ENCODE data around the gene VIPR1.

DNA sequence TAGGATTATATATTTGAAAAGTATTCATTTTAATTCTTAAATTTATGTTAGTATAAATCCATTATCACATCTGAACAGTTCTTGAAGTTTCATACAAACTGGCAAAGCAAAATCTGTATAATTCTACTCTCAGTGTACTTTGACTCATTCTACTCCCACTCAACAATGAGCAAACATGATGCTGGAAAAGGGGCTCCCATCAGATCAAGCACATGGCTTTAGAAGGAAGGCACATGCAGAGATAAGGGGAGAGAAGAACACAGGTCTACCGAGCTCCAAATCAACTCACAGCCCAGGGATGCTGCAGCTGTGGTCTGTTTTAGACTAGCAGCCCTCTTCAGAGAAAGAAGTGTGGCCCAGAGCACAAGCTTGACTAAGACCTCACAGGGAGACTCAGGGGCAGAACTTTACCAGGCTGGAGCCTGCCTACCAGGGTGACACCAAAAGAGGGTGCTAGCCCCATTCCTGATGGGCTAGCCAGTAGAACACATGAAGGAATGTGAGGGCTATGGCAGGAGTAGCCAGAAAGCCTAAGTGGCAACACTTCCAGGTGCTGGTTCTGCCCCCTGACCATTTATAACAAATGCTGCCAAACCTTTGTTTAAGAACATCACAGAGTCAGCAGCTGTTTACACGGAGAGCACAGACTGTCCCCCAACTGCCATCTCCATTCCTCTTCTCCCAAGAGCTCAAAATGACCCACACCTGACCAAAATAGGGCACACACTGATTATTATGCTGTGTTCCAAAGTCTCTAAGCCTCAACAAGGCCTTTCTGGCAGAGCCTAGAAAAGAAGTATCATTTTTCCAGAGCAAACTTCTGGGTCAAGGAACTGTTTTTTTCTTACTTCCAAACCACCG lies 59.8 kb downstream of the VIPR1 start:
- TF ChIP-seq, protein P1, sequence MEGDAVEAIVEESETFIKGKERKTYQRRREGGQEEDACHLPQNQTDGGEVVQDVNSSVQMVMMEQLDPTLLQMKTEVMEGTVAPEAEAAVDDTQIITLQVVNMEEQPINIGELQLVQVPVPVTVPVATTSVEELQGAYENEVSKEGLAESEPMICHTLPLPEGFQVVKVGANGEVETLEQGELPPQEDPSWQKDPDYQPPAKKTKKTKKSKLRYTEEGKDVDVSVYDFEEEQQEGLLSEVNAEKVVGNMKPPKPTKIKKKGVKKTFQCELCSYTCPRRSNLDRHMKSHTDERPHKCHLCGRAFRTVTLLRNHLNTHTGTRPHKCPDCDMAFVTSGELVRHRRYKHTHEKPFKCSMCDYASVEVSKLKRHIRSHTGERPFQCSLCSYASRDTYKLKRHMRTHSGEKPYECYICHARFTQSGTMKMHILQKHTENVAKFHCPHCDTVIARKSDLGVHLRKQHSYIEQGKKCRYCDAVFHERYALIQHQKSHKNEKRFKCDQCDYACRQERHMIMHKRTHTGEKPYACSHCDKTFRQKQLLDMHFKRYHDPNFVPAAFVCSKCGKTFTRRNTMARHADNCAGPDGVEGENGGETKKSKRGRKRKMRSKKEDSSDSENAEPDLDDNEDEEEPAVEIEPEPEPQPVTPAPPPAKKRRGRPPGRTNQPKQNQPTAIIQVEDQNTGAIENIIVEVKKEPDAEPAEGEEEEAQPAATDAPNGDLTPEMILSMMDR (IDR thresholded peaks at IDR 0.05), result no peak
- TF ChIP-seq POLR2A (IDR thresholded peaks at IDR 0.05), result no peak
